HUDEP-2 (cell line): ENCODE data around the gene C13orf46.

Experiments used
- DNase-seq, 76 experiments: peaks; one replicate each; lab custom pipeline; 2025; ENCODE audit not compliant: unreplicated experiment in 76 of 76; lab: John Stamatoyannopoulos, UW

The C13orf46 gene

DNA sequence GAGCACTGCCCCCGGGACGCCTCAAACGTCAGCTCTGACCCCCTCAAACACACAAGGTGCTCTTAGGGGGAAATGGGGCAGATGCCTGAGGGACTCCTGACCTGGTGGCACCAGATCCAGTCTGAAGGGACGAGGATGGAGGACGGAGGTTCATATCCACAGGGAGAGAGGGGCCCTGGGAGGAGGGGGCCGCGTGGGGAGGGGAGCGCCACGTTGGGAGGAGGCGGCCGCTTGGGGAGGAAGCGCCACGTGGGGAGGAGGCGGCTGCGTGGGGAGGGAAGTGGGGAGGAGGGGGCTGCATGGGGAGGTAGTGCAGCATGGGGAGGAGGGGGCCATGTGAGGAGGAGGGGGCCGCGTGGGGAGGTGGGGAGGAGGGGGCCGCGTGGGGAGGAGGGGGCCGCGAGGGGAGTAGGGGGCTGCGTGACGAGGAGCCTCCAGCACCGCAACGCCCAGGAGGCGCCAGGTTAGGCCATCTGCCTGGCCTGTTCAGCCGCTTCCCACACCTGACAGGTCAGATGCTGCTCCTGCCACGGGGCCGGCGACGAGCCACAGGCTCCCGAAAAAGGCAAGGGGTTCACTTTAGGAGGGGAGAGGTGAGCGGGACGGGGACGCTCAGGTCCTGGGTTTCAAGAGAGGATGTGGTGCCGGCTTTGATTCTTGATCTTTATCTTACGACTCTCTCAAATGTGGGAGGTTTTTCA lies 36.7 kb upstream of the C13orf46 start:
- DNase-seq, result no peak

- DNase-seq, result no peak
Measured at GRCh38 chr13:114009590-114010400, 35.9 kb upstream of the C13orf46 start.

GRCh38 chr13:114008964-114009589 lies 35.2 kb upstream of the C13orf46 start:
- no peak for DNase-seq

- DNase-seq, result no peak
Measured at GRCh38 chr13:114007566-114007965, 33.7 kb upstream of the C13orf46 start.

- DNase-seq, result no peak
Measured at GRCh38 chr13:114005206-114005724, 31.4 kb upstream of the C13orf46 start.

DNA sequence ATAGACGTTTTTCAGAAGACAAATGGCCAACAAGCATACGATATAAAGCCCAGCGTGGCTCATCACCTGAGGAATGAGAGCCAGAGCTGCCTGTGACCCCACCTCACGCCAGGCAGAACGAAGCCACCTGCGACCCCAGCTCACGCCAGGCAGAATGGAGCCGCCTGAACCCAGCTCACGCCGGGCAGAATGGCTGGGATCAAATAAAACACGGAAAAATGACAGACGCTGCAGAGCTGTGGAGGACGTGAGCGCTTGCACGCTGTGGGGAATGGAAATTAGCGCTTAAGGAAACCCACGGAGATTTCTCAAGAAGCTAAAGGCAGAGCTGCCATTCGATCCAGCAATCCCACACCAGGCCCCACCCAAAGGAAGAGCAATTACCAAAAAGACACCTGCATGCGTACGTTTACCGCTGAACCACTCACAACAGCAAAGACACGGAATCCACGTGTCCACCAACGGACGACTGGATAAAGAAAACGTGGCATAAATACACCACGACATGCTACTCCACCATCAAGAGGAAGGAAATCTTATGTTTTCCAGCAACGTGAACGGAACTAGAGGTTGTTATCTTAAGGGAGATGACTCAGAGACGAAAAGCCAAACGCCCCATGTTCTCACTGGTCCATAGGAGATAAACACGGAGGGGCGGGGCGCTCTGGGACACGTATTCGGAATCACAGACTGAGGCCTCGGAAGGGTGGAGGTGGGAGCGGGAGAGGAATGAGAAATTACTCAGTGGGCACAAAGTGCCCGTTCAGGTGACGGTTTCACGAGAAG lies 30.7 kb upstream of the C13orf46 start:
- DNase-seq, result peak in 68 of 76 experiments; percentile 1 to 88 (median 60)

GRCh38 chr13:114002771-114003321 lies 29.0 kb upstream of the C13orf46 start:
- DNase-seq, result no peak

DNA sequence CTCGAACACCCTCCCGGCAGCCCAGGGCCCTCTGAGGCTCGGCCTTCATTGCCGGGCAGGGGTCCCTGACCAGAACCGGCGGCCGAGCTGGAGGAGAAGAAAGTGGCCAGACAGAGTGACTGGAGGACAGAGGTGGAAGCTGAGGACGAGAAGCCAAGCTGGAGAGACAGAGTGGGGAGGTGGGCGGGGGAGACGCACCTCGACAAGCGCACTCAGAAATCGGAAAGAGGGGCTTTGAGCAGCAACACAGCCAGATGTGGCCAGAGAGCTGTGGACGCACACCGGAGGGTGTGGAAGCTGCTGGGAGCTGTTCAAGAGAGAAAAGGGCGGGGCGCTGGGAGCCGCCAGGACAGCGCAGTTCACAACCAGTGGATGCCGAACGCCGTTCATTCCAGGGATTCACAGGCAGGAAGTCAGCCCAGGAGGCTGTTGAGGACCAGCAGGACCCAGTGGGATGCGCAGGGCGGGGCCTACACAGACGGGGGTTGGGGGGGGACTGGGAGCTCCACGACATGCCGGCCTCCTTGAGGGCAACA lies 28.2 kb upstream of the C13orf46 start:
- DNase-seq, result no peak

- no peak for DNase-seq
Measured at GRCh38 chr13:114001331-114002008, 27.6 kb upstream of the C13orf46 start.

GRCh38 chr13:114000151-114001040 lies 26.5 kb upstream of the C13orf46 start:
- DNase-seq, result no peak

DNA sequence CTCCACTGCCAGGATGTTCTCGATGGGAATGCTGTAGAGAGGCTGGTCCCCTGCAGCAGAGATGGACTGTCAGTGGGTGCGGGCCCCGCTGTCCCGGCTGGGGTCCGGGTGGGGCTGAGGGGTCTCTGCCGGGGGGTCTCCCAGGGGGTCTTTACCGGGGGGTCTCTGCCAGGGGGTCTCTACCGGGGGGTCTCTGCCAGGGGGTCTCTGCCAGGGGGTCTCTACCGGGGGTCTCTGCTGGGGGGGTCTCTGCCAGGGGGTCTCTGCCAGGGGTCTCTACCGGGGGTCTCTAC lies 25.7 kb upstream of the C13orf46 start:
- no peak for DNase-seq

DNA sequence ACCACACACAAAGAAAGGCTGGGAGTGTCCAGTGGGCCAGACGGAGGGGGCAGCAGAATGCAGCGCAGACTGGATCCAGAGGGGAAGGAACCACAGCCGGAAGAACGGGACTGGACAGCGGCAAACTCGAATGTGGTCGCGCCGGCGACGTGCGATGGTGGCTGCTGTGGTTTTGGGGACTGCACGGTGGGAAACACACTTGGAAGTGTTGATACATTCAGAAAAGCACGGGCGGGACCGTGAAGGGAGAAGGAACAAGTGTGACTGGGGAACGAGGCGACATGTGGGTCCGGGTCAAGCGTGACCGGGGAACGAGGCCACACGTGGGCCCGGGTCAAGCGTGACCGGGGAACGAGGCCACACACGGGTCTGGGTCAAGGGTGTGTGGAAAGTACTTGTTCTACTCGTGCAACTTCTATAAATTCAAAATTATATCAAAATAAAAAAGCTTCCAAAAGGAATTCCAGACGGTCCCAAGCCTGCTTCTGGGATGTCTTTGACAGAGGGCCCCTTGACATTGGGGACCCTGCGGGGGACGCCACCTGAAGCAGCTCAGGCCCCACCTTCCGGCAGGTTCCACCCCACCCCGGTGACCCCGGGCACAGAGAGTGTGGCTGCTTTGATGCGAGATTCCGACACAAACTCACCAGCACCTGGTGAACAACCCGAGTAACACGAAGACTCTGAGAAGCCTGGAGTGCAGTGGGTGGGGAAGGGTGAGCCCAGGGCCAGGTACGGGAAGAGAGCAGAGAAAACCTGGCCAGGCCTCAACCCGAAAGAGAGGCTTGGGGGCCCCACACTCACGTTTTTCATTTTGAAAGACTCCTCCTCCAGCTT lies 25.1 kb upstream of the C13orf46 start:
- no peak for DNase-seq

GRCh38 chr13:113997845-113998751 lies 24.2 kb upstream of the C13orf46 start:
- DNase-seq, result no peak

DNA sequence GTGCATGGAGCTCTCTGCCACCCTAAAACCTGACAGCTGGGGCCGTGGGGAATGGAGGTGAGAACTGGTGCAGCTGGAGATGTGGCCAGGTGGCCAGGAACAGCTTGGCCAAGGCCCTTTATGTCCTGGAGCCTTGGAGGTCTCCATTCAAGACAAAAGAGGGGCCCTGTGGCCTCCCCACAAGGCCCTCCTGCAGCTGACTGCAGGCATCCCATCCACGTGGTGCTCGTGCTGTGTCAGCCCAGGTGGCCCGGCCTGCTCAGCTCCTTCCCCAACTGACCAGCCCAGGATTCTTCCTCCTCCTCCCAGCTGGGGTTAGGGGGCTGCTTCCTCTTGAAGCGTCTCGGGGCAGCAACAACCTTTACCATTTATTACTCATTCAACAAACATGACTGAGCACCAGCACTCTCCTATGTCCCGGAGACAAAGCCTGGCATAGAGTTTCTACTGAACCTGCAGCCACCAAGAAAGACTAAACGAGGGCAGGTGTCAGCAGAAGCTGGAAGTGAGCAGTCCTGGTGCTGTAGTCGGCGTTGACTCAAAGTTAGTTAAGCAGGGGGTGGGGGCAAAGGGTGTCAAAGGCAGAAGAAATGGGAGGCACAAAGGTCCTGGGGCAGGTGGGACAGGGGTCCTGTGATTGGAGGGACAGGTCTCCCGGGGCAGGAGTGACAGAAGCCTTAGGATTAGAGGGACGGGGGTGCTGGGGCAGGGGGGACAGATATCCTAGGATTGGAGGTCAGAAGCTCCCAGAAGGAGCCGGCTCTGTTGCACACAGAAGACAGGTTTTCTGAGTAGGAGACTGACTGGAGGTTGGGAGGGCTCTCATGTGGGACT lies 23.3 kb upstream of the C13orf46 start:
- no peak for DNase-seq

GRCh38 chr13:113996081-113996911 lies 22.4 kb upstream of the C13orf46 start:
- DNase-seq, result no peak
